Measurements from ENCODE around the gene LYSMD3. TPM values are rescaled to one million over a fixed set of nuclear protein-coding genes. Genes with fewer than 3 reads are reported as not detected.

Gene LYSMD3
- total RNA-seq, 3 donors from 2014 or later = 10.2 to 11.4 (median 11.3) TPM

DNA sequence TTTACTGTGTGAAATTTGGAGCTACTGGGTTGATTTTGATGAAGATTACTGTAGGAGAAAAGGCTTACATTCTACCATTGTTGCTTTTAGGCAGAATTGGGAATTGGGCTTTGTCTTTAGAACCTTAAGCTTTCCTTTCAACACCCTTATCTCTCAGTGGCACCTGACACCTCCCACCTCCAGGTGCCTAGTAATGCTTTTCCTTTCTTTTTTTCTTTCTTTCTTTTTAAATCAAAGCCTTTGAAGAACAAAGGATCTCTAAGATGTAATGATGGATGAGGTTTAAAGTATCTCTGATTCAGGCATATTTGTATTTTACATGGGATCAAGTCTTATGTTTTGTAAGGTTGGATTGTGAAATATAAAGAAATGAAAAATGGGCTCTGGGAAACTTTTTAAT lies 26.3 kb upstream of the LYSMD3 start:
- DNase-seq = no peak
- no peaks in the 10 kb centered on the region for H3K36me3 Mint-ChIP-seq (ENCODE audit: insufficient read depth)
- peaks cover 51% of the 10 kb centered on the region for H3K27me3 Mint-ChIP-seq (ENCODE audit: low read depth)
- no peaks in the 10 kb centered on the region for H3K9me3 Mint-ChIP-seq
- H3K4me1 Mint-ChIP-seq (ENCODE audit: low read depth) = peaks cover 8% of the 10 kb centered on the region
- ATAC-seq = no peak
- no peak overlapping the region for H3K4me3 Mint-ChIP-seq

DNA sequence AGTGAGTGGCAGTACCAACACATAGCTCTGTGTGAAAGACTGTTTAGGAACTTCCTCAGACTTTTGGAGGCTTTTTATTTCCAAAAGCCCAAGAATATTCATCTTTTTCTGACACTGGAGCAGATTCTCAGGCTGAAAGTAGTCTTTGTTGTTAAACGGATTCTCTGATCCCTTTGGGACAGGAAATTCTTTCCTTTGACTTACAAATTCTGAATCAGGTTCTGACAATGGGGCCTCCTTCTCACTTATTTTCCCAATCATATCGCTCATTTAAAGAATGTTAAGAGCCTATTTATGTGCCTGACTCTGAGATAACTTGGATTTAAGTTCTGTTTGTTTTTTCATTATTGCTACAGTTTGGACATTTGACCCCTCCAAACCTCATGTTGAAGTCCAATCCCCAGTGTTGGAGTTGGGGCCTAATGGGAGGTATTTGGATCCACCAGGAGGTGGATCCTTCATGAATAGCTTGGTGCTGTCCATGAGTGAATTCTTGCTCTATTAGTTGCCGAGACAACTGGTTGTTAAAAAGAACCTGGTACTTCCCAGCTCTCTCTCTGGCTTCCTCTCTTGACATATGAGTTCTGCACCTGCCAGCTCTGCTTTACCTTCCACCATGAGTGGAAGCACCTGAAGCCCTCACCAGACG lies 25.1 kb upstream of the LYSMD3 start:
- ATAC-seq = no peak
- Mint-ChIP-seq H3K27me3 (ENCODE audit: low read depth) (peaks cover 48% of the 10 kb centered on the region), H3K4me1 (ENCODE audit: low read depth) (peaks cover 8% of the 10 kb centered on the region), H3K36me3 (ENCODE audit: insufficient read depth) (no peaks in the 10 kb centered on the region), H3K9me3 (no peaks in the 10 kb centered on the region), H3K4me3 (no peak overlapping the region)
- no peak for DNase-seq

GRCh38 chr5:90553711-90554110 lies 24.3 kb upstream of the LYSMD3 start:
- no peak for ATAC-seq
- Mint-ChIP-seq H3K27me3 (ENCODE audit: low read depth) (peaks cover 44% of the 10 kb centered on the region), H3K36me3 (ENCODE audit: insufficient read depth) (no peaks in the 10 kb centered on the region), H3K4me1 (ENCODE audit: low read depth) (peaks cover 5% of the 10 kb centered on the region), H3K4me3 (no peak overlapping the region), H3K9me3 (no peaks in the 10 kb centered on the region)
- no peak for DNase-seq

GRCh38 chr5:90551376-90551775 lies 22.0 kb upstream of the LYSMD3 start:
- Mint-ChIP-seq H3K27me3 (ENCODE audit: low read depth) (peaks cover 29% of the 10 kb centered on the region), H3K9me3 (no peaks in the 10 kb centered on the region), H3K4me3 (no peak overlapping the region), H3K4me1 (ENCODE audit: low read depth) (no peaks in the 10 kb centered on the region), H3K36me3 (ENCODE audit: insufficient read depth) (no peaks in the 10 kb centered on the region)
- ATAC-seq (no peak), DNase-seq (no peak)

- no peaks in the 10 kb centered on the region for H3K4me1 Mint-ChIP-seq (ENCODE audit: low read depth)
- H3K4me3 Mint-ChIP-seq = no peak overlapping the region
- no peaks in the 10 kb centered on the region for H3K9me3 Mint-ChIP-seq
- no peaks in the 10 kb centered on the region for H3K36me3 Mint-ChIP-seq (ENCODE audit: insufficient read depth)
- ATAC-seq = no peak
- H3K27me3 Mint-ChIP-seq (ENCODE audit: low read depth) = peaks cover 25% of the 10 kb centered on the region
- DNase-seq = no peak
Observed at GRCh38 chr5:90550963-90551362, 21.6 kb upstream of the LYSMD3 start.

- DNase-seq (no peak), ATAC-seq (no peak)
- H3K27me3 Mint-ChIP-seq (ENCODE audit: low read depth) = peaks cover 27% of the 10 kb centered on the region
- no peaks in the 10 kb centered on the region for H3K9me3 Mint-ChIP-seq
- no peaks in the 10 kb centered on the region for H3K36me3 Mint-ChIP-seq (ENCODE audit: insufficient read depth)
- no peak overlapping the region for H3K4me3 Mint-ChIP-seq
- no peaks in the 10 kb centered on the region for H3K4me1 Mint-ChIP-seq (ENCODE audit: low read depth)
Observed at GRCh38 chr5:90549729-90550275, 20.4 kb upstream of the LYSMD3 start.

GRCh38 chr5:90549223-90549622 lies 19.8 kb upstream of the LYSMD3 start:
- ATAC-seq (no peak), DNase-seq (no peak)
- Mint-ChIP-seq H3K9me3 (no peaks in the 10 kb centered on the region), H3K4me1 (ENCODE audit: low read depth) (no peaks in the 10 kb centered on the region), H3K4me3 (no peak overlapping the region), H3K36me3 (ENCODE audit: insufficient read depth) (no peaks in the 10 kb centered on the region), H3K27me3 (ENCODE audit: low read depth) (peaks cover 31% of the 10 kb centered on the region)

DNA sequence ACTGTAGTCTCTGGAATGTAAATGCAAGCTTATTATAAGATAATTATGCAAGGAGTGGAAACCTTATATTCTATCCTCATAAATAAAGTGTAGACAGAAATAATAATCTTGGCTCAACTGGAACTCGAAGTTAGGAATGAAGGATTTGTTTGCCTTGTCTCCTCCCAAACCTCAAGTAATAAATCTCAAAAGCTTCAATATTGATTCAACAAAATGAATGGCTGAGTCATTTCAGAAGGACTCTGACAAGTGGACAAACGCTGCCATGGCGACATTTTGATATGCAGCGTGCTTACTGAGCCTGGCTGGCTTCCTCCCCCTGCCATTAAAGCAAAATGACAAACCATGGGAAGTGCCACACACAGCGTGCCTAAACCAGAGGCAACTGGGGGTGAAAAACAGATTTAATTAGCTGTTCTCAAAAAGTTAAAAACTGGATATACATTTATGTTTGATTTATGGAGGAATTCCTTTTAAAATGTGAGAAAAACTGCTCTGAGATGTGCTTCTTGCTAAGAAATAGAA lies 18.7 kb upstream of the LYSMD3 start:
- H3K36me3 Mint-ChIP-seq (ENCODE audit: insufficient read depth) = no peaks in the 10 kb centered on the region

DNA sequence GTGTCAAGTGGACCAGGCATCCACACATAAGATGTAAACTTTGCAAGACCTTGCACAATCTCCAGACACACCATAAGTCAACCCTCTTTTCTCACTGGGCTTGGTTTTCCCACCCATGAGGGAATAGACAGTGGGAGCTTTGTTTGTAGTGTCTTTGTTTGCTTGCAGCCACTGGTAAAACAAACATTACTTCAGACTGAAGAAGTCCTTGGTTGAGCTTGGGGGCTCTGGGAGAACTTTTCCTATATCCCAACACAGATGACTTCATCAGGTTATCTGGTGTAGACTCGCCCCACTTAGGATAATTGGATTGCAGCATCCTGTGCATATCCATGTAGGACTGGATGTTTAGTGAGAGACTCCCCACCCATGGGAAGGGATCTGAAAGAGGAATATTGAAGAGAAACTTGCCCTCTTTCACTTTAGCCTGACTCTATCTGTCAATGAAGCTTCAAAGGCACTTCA lies 17.7 kb upstream of the LYSMD3 start:
- Mint-ChIP-seq H3K27me3 (ENCODE audit: low read depth) (peaks cover 39% of the 10 kb centered on the region), H3K36me3 (ENCODE audit: insufficient read depth) (no peaks in the 10 kb centered on the region), H3K4me3 (no peak overlapping the region), H3K4me1 (ENCODE audit: low read depth) (no peaks in the 10 kb centered on the region), H3K9me3 (no peaks in the 10 kb centered on the region)
- no peak for ATAC-seq
- DNase-seq = no peak

More for the DNA sequence above, 18.7 kb upstream of the LYSMD3 start:
- Mint-ChIP-seq H3K4me1 (ENCODE audit: low read depth) (no peaks in the 10 kb centered on the region), H3K4me3 (no peak overlapping the region), H3K27me3 (ENCODE audit: low read depth) (peaks cover 34% of the 10 kb centered on the region), H3K9me3 (no peaks in the 10 kb centered on the region)
- DNase-seq (no peak), ATAC-seq (no peak)

- no peak overlapping the region for H3K4me3 Mint-ChIP-seq
- no peaks in the 10 kb centered on the region for H3K36me3 Mint-ChIP-seq (ENCODE audit: insufficient read depth)
- H3K9me3 Mint-ChIP-seq = no peaks in the 10 kb centered on the region
- peaks cover 39% of the 10 kb centered on the region for H3K27me3 Mint-ChIP-seq (ENCODE audit: low read depth)
- ATAC-seq = no peak
- no peaks in the 10 kb centered on the region for H3K4me1 Mint-ChIP-seq (ENCODE audit: low read depth)
- DNase-seq = no peak
Observed at GRCh38 chr5:90546216-90546837, 16.9 kb upstream of the LYSMD3 start.

- ATAC-seq = no peak
- Mint-ChIP-seq H3K27me3 (ENCODE audit: low read depth) (peaks cover 37% of the 10 kb centered on the region), H3K36me3 (ENCODE audit: insufficient read depth) (no peaks in the 10 kb centered on the region), H3K4me1 (ENCODE audit: low read depth) (no peaks in the 10 kb centered on the region), H3K4me3 (no peak overlapping the region), H3K9me3 (no peaks in the 10 kb centered on the region)
- DNase-seq = no peak
Observed at GRCh38 chr5:90545511-90545910, 16.1 kb upstream of the LYSMD3 start.

GRCh38 chr5:90542827-90543519 lies 13.6 kb upstream of the LYSMD3 start:
- Mint-ChIP-seq H3K4me1 (ENCODE audit: low read depth) (no peaks in the 10 kb centered on the region), H3K9me3 (no peaks in the 10 kb centered on the region), H3K36me3 (ENCODE audit: insufficient read depth) (no peaks in the 10 kb centered on the region), H3K4me3 (no peak overlapping the region), H3K27me3 (ENCODE audit: low read depth) (peaks cover 37% of the 10 kb centered on the region)
- no peak for ATAC-seq
- DNase-seq = no peak

DNA sequence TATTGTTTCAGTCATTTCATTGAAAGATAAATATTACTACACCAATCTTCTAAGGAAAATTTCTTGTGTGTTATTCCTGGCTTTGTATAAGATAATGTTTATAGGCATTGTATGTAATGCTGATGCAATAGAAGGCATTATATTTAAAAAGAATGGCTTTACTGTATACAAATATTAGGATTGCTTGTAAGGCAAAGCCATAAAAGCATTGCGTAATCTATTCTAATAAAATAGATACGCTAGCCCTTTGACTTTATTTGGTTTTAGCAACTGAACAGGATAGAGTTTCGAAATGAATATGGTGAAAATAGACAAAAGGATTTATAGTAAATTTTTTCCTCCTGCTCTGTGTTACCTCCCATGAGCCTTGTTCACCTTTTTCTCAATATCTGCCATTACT lies 5.5 kb upstream of the LYSMD3 start:
- Mint-ChIP-seq H3K27me3 (ENCODE audit: low read depth) (peaks cover 41% of the 10 kb centered on the region), H3K4me1 (ENCODE audit: low read depth) (no peaks in the 10 kb centered on the region), H3K4me3 (no peak overlapping the region), H3K36me3 (ENCODE audit: insufficient read depth) (no peaks in the 10 kb centered on the region), H3K9me3 (no peaks in the 10 kb centered on the region)
- ATAC-seq (no peak), DNase-seq (no peak)

- Mint-ChIP-seq H3K9me3 (no peaks in the 10 kb centered on the region), H3K27me3 (ENCODE audit: low read depth) (peaks cover 38% of the 10 kb centered on the region), H3K36me3 (ENCODE audit: insufficient read depth) (no peaks in the 10 kb centered on the region), H3K4me3 (no peak overlapping the region), H3K4me1 (ENCODE audit: low read depth) (peaks cover 2% of the 10 kb centered on the region)
- ATAC-seq = no peak
- DNase-seq = no peak
Observed at GRCh38 chr5:90533794-90534193, 4.4 kb upstream of the LYSMD3 start.
